HepG2 (cell line): ENCODE data around the gene TMEM200A. TPM values are rescaled to one million over a fixed set of nuclear protein-coding genes. Genes with fewer than 3 reads are reported as not detected.
A peak's percentile ranks its signal among the peaks of the same experiment; 100 is the strongest.

Source experiments
- ATAC-seq: fragments of 200-7000 bp; cut with Tn5 transposase; 3 replicates; pipeline ENCODE4 v1.9.1; 2020; ENCODE audit warnings: mild to moderate bottlenecking, moderate library complexity
- BruUV-seq: library from RNA; stranded (reverse); fragments of 400-500 nt; replicated peaks from 2 replicates; lab custom pipeline; 2021; lab: Mats Ljungman, UMichigan
- CTCF ChIA-PET: fragments of 300-600 bp; formaldehyde crosslinking; extraction: SDS; loops from one replicate; lab custom pipeline; 2021; ENCODE audit warnings: low total read pairs, inconsistent platforms, low intra/inter-chr PET ratio; lab: Yijun Ruan, JAX
- POLR2A ChIA-PET: fragments of 350-600 bp; sonication (Branson Sonifier 250); formaldehyde crosslinking; loops from one replicate; lab custom pipeline; 2020; ENCODE audit warnings: antibody characterized with exemption, inconsistent platforms; lab: Yijun Ruan, JAX
- DNase-seq: peaks from one replicate; pipeline ENCODE4 v3.0.0-alpha.2; 2015; ENCODE audit warnings: low spot score
- FAIRE-seq: peaks from 3 replicates; lab custom pipeline; 2011; peaks lifted over from hg19 to GRCh38; lab: Jason Lieb, UNC
- H2AFZ ChIP-seq: one replicate; pipeline ENCODE4 v1.6.1; 2011; ENCODE audit warnings: low read length, inconsistent platforms
- H3K27ac ChIP-seq: fragments of 300-600 bp; 3 replicates; pipeline ENCODE4 v1.8.0; 2011; ENCODE audit warnings: mixed run types, mild to moderate bottlenecking, mixed read lengths, low read length, inconsistent platforms; ENCODE audit not compliant: insufficient read depth; ENCODE audit errors: extremely low read length
- H3K27me3 ChIP-seq, 2 experiments: fragments of 200-600 bp in 1 of 2; 2 replicates in 1 of 2; 3 replicates in 1 of 2; pipeline versions ENCODE4 v1.6.0 to v1.8.0; 2011; ENCODE audit warnings: low read length in 2 of 2, mild to moderate bottlenecking in 2 of 2, moderate library complexity in 2 of 2, inconsistent platforms in 1 of 2; ENCODE audit not compliant: insufficient read depth in 2 of 2, control insufficient read depth in 1 of 2
- H3K36me3 ChIP-seq, 2 experiments: fragments of 200-600 bp in 1 of 2; replicated peaks in 1 of 2; 2 replicates in 1 of 2; 3 replicates in 1 of 2; pipeline versions ENCODE4 v1.5.1 to v1.8.0; 2011; ENCODE audit warnings: low read length in 2 of 2, inconsistent platforms in 1 of 2; ENCODE audit not compliant: insufficient read depth in 2 of 2, control insufficient read depth in 1 of 2
- H3K4me1 ChIP-seq: 2 replicates; pipeline ENCODE4 v1.5.1; 2012; ENCODE audit warnings: low read length, inconsistent platforms; ENCODE audit not compliant: insufficient read depth
- H3K4me2 ChIP-seq: 2 replicates; pipeline ENCODE4 v1.6.0; 2011; ENCODE audit warnings: low read depth, low read length, inconsistent platforms
- H3K4me3 ChIP-seq, 3 experiments: fragments of 200-600 bp in 1 of 3; sonication (generic), shearing (Covaris generic) in 1 of 3; replicated peaks in 1 of 3; 2 replicates each; pipeline ENCODE4 v1.5.1; 2011 to 2016; ENCODE audit warnings: low read length in 3 of 3, inconsistent platforms in 2 of 3, low read depth in 2 of 3, mild to moderate bottlenecking in 2 of 3, control low read depth in 1 of 3, mixed read lengths in 1 of 3; ENCODE audit not compliant: insufficient read depth in 1 of 3
- H3K79me2 ChIP-seq: one replicate; pipeline ENCODE4 v1.6.1; 2011; ENCODE audit warnings: low read length, inconsistent platforms; ENCODE audit not compliant: insufficient read depth
- H3K9ac ChIP-seq: 2 replicates; pipeline ENCODE4 v1.6.0; 2011; ENCODE audit warnings: mild to moderate bottlenecking, low read depth, low read length, inconsistent platforms; ENCODE audit not compliant: insufficient read depth
- H3K9me3 ChIP-seq: 2 replicates; pipeline ENCODE4 v1.5.1; 2012; ENCODE audit warnings: mild to moderate bottlenecking, low read length
- H4K20me1 ChIP-seq: 2 replicates; pipeline ENCODE4 v1.6.0; 2011; ENCODE audit warnings: inconsistent platforms, mild to moderate bottlenecking, low read length, moderate library complexity; ENCODE audit not compliant: insufficient read depth
- DR1 ChIP-seq: sonication (generic); formaldehyde crosslinking; IDR thresholded peaks from 2 replicates; pipeline ENCODE4 v1.8.0; 2021; ENCODE audit warnings: mild to moderate bottlenecking, missing genetic modification reagents, inconsistent platforms
- EP300 ChIP-seq, 3 experiments: sonication (generic) in 1 of 3; formaldehyde crosslinking in 1 of 3; IDR thresholded peaks; 2 replicates each; pipeline versions ENCODE4 v1.5.1 to v1.6.1; 2011 to 2020; ENCODE audit warnings: low read depth in 2 of 3, low read length in 2 of 3, borderline replicate concordance in 1 of 3, improper control_type of control experiment in 1 of 3, mild to moderate bottlenecking in 1 of 3, missing genetic modification reagents in 1 of 3, moderate library complexity in 1 of 3
- EZH2 ChIP-seq: conservative IDR thresholded peaks from 2 replicates; pipeline ENCODE4 v1.6.1; 2012; ENCODE audit warnings: mild to moderate bottlenecking, low read depth, low read length, moderate library complexity
- JUN ChIP-seq: sonication (generic); formaldehyde crosslinking; IDR thresholded peaks from 2 replicates; pipeline ENCODE4 v1.4.0; 2020; ENCODE audit warnings: mild to moderate bottlenecking, missing genetic modification reagents
- KDM1A ChIP-seq: IDR thresholded peaks from 2 replicates; pipeline ENCODE4 v1.6.1; 2016; ENCODE audit warnings: missing compliant biosample characterization
- MAFF ChIP-seq: IDR thresholded peaks from 2 replicates; pipeline ENCODE4 v1.6.1; 2011; ENCODE audit warnings: low read depth, low read length, improper control_type of control experiment
- MAFK ChIP-seq, 2 experiments: IDR thresholded peaks in 1 of 2; conservative IDR thresholded peaks in 1 of 2; 2 replicates each; pipeline ENCODE4 v1.6.1; 2011; ENCODE audit warnings: improper control_type of control experiment in 2 of 2, low read length in 2 of 2
- TGIF2 ChIP-seq: IDR thresholded peaks from 2 replicates; pipeline ENCODE4 v1.6.1; 2016; ENCODE audit warnings: control low read depth, missing compliant biosample characterization
- WGBS: methylation state at CpG from one replicate; pipeline ENCODE4 v1.1.6; 2017; ENCODE audit warnings: low lambda C conversion rate; 5-methylcytosine and 5-hydroxymethylcytosine counted together
- in situ Hi-C: cut with HindIII; loops from 2 replicates; pipeline ENCODE4 v1.10.0; 2017; ENCODE audit warnings: low pct_unique_long_range_greater_than_20kb; ENCODE audit not compliant: extremely low pct_ligation_motif_present
- intact Hi-C: fragments of 100-400 bp; cut with micrococcal nuclease; formaldehyde crosslinking; loops from one replicate; pipeline ENCODE4 v1.10.0; 2022; ENCODE audit not compliant: unreplicated experiment
- polyA plus RNA-seq, 8 experiments: library from polyadenylated mRNA; depleted of rRNA in 3 of 8; stranded (reverse) in 7 of 8; unstranded in 1 of 8; fragments of >200 nt; fragmentation: Illumina TruSeq in 4 of 8; extraction: Trizol in 4 of 8; gene quantifications; 2 replicates each; pipeline versions ENCODE4 v1.2.1 to v1.2.3, GENCODE V29; 2011 to 2016; ENCODE audit warnings: low read depth in 4 of 8, missing spikeins in 1 of 8, mixed read lengths in 1 of 8; ENCODE audit not compliant: insufficient read depth in 1 of 8
- total RNA-seq, 5 experiments: library from RNA; depleted of rRNA; stranded (reverse); fragments of >200 nt; fragmentation: Illumina TruSeq; extraction: Trizol; gene quantifications; 2 replicates each; pipeline ENCODE4 v1.2.3, GENCODE V29; 2016; ENCODE audit warnings: low read depth in 1 of 5
- TF ChIP-seq, protein P1 (sequence below): IDR thresholded peaks from 2 replicates; pipeline ENCODE4 v1.6.1; 2012; ENCODE audit warnings: low read length, improper control_type of control experiment

TMEM200A gene
- total and polyA plus RNA-seq, 2 of the 13 experiments (the other 11 are each of a cell fraction or from before 2014, with no cell fraction given), result 0.34 TPM; not detected in 1

DNA sequence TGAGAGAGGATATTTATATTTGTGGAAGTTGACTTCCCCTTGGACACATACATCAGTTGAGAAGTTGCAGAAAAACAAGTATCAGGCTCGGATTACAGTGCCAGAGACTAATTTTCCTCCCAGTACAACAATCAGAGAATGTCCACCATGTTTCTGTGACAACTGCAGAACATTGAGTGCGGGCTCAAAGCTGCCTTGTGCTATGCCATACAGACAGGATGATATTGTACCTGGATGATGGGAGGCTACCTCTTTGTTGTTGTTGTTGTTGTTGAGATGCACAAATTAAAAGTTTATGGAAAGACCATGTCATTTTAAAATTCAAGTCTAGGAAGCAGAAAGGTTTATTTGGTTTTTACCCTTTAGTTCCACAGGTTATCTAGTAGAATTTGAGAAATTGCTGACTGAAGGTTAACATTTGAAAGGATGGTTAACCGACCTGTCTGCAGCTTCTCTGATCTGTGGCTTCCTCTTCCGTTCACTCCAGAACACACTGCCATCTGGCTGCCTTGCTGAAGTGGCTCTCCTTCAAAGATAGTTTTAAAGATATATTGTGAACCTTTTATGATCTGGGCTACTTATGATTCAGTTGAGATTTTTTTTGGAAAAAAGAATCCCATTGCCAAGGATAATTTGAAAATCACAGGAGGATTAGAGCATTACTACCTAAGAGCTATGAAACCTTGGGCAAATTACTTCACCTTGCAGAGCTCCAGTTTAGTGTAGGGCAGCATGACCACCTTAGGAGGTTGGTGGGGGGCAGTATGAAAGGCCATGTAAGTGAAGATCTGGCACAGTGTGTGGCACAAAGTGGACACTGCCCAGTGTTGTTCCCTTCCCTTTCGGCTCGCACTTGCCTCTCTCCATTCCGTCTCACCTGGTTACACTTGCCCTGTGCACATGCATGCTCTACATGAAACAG lies 15.9 kb downstream of the TMEM200A start:
- in situ Hi-C loops (no loop called here), intact Hi-C loops (no loop called here)
- ATAC-seq, result no peak
- Histone ChIP-seq H3K9ac (no peak overlapping the region), H3K9me3 (no peaks in the 10 kb centered on the region), H3K27ac (no peak overlapping the region), H3K79me2 (no peaks in the 10 kb centered on the region), H3K4me1 (no peaks in the 10 kb centered on the region), H3K36me3 (no peaks in the 10 kb centered on the region), H2AFZ (no peak overlapping the region), H3K4me2 (no peak overlapping the region), H4K20me1 (no peaks in the 10 kb centered on the region), H3K27me3 (no peaks in the 10 kb centered on the region), H3K4me3 (no peak overlapping the region)
- WGBS, result 52% methylated on average over 7 of the region's 7 CpGs
- ChIA-PET CTCF (no interaction called here), POLR2A (no interaction called here)
- DNase-seq, result no peak
- BruUV-seq, result no TSS peak
- FAIRE-seq, result no peak
- TF ChIP-seq DR1, result no peak
- no peak for TF ChIP-seq EZH2
- peak; percentile 52 to 67; a peak in 3 of 4 replicates for TF ChIP-seq MAFK (conservative IDR thresholded peaks at IDR 0.05 in 1 of 2, IDR thresholded peaks at IDR 0.05 in 1 of 2; ENCODE audit: low read length in 2 of 2)
- peak; percentile 39; the same call in 1 of the 2 replicates for TF ChIP-seq MAFF

DNA sequence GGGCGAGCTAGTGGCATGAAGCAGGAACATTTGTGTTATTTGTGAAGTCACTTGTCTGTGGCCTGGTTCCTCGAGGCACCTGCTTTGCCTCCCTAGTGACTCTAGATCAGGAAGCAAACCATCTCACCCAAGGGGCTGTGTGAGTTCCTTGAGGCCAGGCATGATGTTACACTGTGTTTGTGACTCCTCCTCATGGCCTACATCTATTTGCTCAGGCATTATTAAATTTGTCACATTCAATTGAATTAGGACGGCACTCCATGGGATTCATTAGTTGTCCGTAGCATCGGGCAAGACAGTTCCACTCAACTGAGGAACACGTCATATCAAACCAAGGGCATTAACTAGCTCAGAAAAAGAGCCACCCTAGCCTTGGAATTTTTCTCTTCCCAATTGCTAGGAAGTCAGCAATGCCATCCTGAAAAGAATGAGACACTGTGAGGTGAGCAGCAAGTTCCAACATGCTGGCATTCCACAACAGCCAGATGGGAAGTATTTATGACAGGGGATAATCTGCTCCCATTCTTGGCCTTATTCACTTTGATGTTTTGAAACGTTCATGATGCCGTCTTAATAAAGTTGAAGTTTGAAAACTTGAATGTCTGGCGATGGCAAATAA lies 17.2 kb downstream of the TMEM200A start:
- Histone ChIP-seq H2AFZ (no peak overlapping the region), H3K9ac (no peak overlapping the region), H3K9me3 (no peaks in the 10 kb centered on the region), H3K79me2 (no peaks in the 10 kb centered on the region), H3K4me1 (no peaks in the 10 kb centered on the region), H3K27me3 (no peaks in the 10 kb centered on the region), H3K4me3 (no peak overlapping the region), H3K36me3 (no peaks in the 10 kb centered on the region), H3K27ac (no peak overlapping the region), H4K20me1 (no peaks in the 10 kb centered on the region), H3K4me2 (no peak overlapping the region)
- WGBS, result 45% methylated on average over 9 of the region's 9 CpGs
- in situ Hi-C loops, result no loop called here
- DNase-seq, result no peak
- FAIRE-seq, result no peak
- ChIA-PET POLR2A (no interaction called here), CTCF (no interaction called here)
- no TSS peak for BruUV-seq
- intact Hi-C loops, result no loop called here
- TF ChIP-seq, protein P1, sequence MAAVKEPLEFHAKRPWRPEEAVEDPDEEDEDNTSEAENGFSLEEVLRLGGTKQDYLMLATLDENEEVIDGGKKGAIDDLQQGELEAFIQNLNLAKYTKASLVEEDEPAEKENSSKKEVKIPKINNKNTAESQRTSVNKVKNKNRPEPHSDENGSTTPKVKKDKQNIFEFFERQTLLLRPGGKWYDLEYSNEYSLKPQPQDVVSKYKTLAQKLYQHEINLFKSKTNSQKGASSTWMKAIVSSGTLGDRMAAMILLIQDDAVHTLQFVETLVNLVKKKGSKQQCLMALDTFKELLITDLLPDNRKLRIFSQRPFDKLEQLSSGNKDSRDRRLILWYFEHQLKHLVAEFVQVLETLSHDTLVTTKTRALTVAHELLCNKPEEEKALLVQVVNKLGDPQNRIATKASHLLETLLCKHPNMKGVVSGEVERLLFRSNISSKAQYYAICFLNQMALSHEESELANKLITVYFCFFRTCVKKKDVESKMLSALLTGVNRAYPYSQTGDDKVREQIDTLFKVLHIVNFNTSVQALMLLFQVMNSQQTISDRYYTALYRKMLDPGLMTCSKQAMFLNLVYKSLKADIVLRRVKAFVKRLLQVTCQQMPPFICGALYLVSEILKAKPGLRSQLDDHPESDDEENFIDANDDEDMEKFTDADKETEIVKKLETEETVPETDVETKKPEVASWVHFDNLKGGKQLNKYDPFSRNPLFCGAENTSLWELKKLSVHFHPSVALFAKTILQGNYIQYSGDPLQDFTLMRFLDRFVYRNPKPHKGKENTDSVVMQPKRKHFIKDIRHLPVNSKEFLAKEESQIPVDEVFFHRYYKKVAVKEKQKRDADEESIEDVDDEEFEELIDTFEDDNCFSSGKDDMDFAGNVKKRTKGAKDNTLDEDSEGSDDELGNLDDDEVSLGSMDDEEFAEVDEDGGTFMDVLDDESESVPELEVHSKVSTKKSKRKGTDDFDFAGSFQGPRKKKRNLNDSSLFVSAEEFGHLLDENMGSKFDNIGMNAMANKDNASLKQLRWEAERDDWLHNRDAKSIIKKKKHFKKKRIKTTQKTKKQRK, result no peak
- TF ChIP-seq KDM1A, result no peak
- no peak for TF ChIP-seq JUN
- TF ChIP-seq TGIF2 (CRISPR knock-in tag), result no peak
- no peak for TF ChIP-seq EP300 (IDR thresholded peaks at IDR 0.05; ENCODE audit: low read depth in 2 of 2, low read length in 2 of 2)
- no peak for TF ChIP-seq EP300 (CRISPR knock-in tag; IDR thresholded peaks at IDR 0.05; ENCODE audit: borderline replicate concordance)
- ATAC-seq, result no peak
